Measurements from ENCODE around the gene CD55. TPM values are rescaled to one million over a fixed set of nuclear protein-coding genes. Genes with fewer than 3 reads are reported as not detected.

CD55 gene
- total and polyA plus RNA-seq, 2 experiments from 2014 or later: 52.8 to 54.7 TPM

DNA sequence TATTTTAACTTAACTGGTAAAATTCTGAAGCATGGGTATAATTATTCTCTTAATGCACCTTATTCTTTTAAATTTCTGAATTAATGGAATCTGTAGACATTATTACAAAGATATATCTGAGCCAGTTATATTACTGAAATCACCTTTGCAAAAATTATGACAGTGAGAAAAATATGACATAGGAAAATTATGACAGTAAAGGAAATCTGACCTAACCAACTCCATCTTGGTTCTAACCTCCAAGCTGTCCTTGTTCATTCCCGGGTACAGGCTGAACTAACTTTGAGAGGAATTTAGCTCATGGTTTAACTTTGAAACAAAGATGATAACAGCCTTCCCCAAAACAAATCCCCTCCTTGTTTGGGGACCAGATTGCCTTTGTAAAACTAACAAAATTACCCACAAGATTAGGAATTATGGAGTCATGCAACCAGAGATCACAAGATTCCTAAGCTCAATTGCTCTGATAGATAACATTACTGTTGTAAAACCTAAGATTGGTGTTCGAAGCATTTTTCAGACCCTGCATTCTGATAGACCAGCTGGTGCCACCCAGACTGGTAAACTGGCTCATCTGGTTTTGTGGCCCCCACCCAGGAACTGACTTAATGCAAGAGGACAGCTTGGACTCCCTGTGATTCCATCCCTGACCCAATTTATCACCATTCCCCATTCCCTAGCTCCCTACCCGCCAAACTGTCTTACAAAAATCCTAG is 9.4 kb upstream of the CD55 start:
- Histone ChIP-seq H3K4me2 (ENCODE audit: unreplicated experiment) (no peak overlapping the region), H3F3A (ENCODE audit: insufficient read depth) (peaks cover 5% of the 10 kb centered on the region; the same call in 1 of the 2 replicates), H4K20me1 (ENCODE audit: insufficient read depth) (no peaks in the 10 kb centered on the region), H3K4me1 (ENCODE audit: insufficient read depth) (peaks cover 27% of the 10 kb centered on the region), H3K9me2 (ENCODE audit: insufficient read depth) (no peaks in the 10 kb centered on the region), H3K79me2 (ENCODE audit: insufficient read depth) (no peaks in the 10 kb centered on the region), H3K36me3 (ENCODE audit: low read depth) (no peaks in the 10 kb centered on the region), H3K27ac (no peak overlapping the region), H3K9me3 (ENCODE audit: low read depth) (no peaks in the 10 kb centered on the region), H2AFZ (no peak overlapping the region), H3K4me3 (no peak overlapping the region), H3K9ac (no peak overlapping the region), H3K27me3 (replicated peaks; ENCODE audit: insufficient read depth) (no peaks in the 10 kb centered on the region)
- 65 to 68% methylated on average over 3 of the region's 3 CpGs for WGBS, 2 experiments (ENCODE audit: low coverage in 1 of 2, low lambda C conversion rate in 2 of 2, missing lambda C conversion rate in 2 of 2)
- DNase-seq: no peak
- in situ Hi-C loops (cut with MboI): no loop called here
- TF ChIP-seq EZH2 (IDR thresholded peaks at IDR 0.05; ENCODE audit: insufficient read depth, poor library complexity, severe bottlenecking): no peak
- no peak for TF ChIP-seq EZH2phosphoT487 (IDR thresholded peaks at IDR 0.05; ENCODE audit: insufficient read depth, low read depth)

DNA sequence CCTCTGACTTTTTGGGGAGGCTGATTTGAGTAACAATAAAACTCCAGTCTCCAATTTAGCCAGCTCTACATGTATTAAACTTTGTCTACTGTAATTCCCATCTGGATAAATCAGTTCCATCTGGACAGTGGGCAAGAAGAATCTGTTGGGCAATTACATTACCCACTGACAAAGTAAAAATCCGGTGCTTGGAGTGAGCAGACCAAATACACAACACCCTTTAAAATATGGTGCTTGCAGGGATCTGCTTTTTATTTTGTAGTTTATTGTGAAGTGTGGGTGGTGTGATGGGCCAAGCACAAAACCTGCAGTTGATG is 8.9 kb upstream of the CD55 start:
- Histone ChIP-seq H3K36me3 (ENCODE audit: low read depth) (no peaks in the 10 kb centered on the region), H3K9me3 (ENCODE audit: low read depth) (no peaks in the 10 kb centered on the region), H3K79me2 (ENCODE audit: insufficient read depth) (no peaks in the 10 kb centered on the region), H3K27me3 (replicated peaks; ENCODE audit: insufficient read depth) (no peaks in the 10 kb centered on the region), H3F3A (ENCODE audit: insufficient read depth) (peaks cover 5% of the 10 kb centered on the region; the same call in 1 of the 2 replicates), H3K4me1 (ENCODE audit: insufficient read depth) (peaks cover 27% of the 10 kb centered on the region), H3K9me2 (ENCODE audit: insufficient read depth) (no peaks in the 10 kb centered on the region), H3K27ac (no peak overlapping the region), H3K4me3 (no peak overlapping the region), H4K20me1 (ENCODE audit: insufficient read depth) (no peaks in the 10 kb centered on the region), H3K4me2 (ENCODE audit: unreplicated experiment) (no peak overlapping the region), H2AFZ (no peak overlapping the region), H3K9ac (no peak overlapping the region)
- no peak for TF ChIP-seq EZH2 (IDR thresholded peaks at IDR 0.05; ENCODE audit: insufficient read depth, poor library complexity, severe bottlenecking)
- TF ChIP-seq EZH2phosphoT487 (IDR thresholded peaks at IDR 0.05; ENCODE audit: insufficient read depth, low read depth): no peak
- WGBS, 2 experiments (ENCODE audit: low coverage in 1 of 2, low lambda C conversion rate in 2 of 2, missing lambda C conversion rate in 2 of 2): 3 to 8% methylated on average over 1 of the region's 1 CpG
- in situ Hi-C loops (cut with MboI): no loop called here
- peak; percentile 45 for DNase-seq

DNA sequence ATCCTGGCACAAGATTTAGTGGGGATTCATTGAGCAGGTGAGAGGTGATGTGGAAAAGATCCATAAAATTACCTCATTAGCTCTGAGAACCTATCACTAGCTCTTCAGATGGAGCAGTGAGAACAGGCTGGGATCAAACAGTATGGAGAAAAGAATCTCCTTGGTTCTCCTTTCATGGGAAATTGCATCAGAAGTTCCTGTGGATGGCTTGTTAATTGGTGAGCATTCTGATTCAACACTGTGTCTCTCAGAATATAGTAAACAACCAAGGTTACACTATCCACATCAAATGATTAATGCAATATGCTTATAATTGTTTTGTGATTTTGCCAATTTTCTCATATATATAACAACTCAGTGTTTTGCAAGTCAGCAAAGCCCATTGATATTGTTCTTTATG is 8.3 kb upstream of the CD55 start:
- Histone ChIP-seq H3K9me3 (ENCODE audit: low read depth) (no peaks in the 10 kb centered on the region), H3F3A (ENCODE audit: insufficient read depth) (peaks cover 5% of the 10 kb centered on the region; the same call in 1 of the 2 replicates), H4K20me1 (ENCODE audit: insufficient read depth) (no peaks in the 10 kb centered on the region), H2AFZ (no peak overlapping the region), H3K27ac (no peak overlapping the region), H3K79me2 (ENCODE audit: insufficient read depth) (no peaks in the 10 kb centered on the region), H3K4me1 (ENCODE audit: insufficient read depth) (peaks cover 27% of the 10 kb centered on the region), H3K27me3 (replicated peaks; ENCODE audit: insufficient read depth) (no peaks in the 10 kb centered on the region), H3K9ac (no peak overlapping the region), H3K4me2 (ENCODE audit: unreplicated experiment) (no peak overlapping the region), H3K4me3 (no peak overlapping the region), H3K9me2 (ENCODE audit: insufficient read depth) (no peaks in the 10 kb centered on the region), H3K36me3 (ENCODE audit: low read depth) (no peaks in the 10 kb centered on the region)
- peak; percentile 43 for DNase-seq
- in situ Hi-C loops (cut with MboI): no loop called here
- no peak for TF ChIP-seq EZH2 (IDR thresholded peaks at IDR 0.05; ENCODE audit: insufficient read depth, poor library complexity, severe bottlenecking)
- TF ChIP-seq EZH2phosphoT487 (IDR thresholded peaks at IDR 0.05; ENCODE audit: insufficient read depth, low read depth): no peak

DNA sequence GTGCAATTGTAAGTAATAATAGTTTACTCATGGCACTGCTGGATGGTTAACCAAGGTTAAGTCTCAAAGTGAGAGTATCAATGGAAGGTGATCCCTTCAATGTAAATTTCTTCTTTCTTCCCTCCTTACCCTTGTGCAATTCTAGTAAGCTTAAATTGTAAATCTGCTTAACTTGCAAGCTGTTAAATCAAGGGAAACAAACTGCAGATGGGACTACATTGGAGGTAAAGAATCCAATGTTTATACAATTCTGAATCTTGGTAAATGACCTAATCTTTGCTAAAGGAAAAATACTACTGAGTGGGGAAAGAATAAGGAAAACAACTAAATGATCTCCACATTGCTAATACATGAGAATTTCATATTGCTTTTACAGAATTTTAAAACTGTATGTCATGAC is 6.7 kb upstream of the CD55 start:
- TF ChIP-seq EZH2 (IDR thresholded peaks at IDR 0.05; ENCODE audit: insufficient read depth, poor library complexity, severe bottlenecking): no peak
- TF ChIP-seq EZH2phosphoT487 (IDR thresholded peaks at IDR 0.05; ENCODE audit: insufficient read depth, low read depth): no peak
- no peak overlapping the region for H3K9ac ChIP-seq
- no peaks in the 10 kb centered on the region for H4K20me1 ChIP-seq (ENCODE audit: insufficient read depth)
- no peak overlapping the region for H3K4me2 ChIP-seq (ENCODE audit: unreplicated experiment)
- DNase-seq: no peak
- H3K27me3 ChIP-seq (replicated peaks; ENCODE audit: insufficient read depth): no peaks in the 10 kb centered on the region
- H3K9me2 ChIP-seq (ENCODE audit: insufficient read depth): no peaks in the 10 kb centered on the region
- H3K9me3 ChIP-seq (ENCODE audit: low read depth): no peaks in the 10 kb centered on the region
- no peak overlapping the region for H2AFZ ChIP-seq
- in situ Hi-C loops (cut with MboI): no loop called here
- H3K27ac ChIP-seq: no peak overlapping the region
- H3K4me3 ChIP-seq: no peak overlapping the region
- H3K4me1 ChIP-seq (ENCODE audit: insufficient read depth): peaks cover 18% of the 10 kb centered on the region
- H3K79me2 ChIP-seq (ENCODE audit: insufficient read depth): no peaks in the 10 kb centered on the region
- no peaks in the 10 kb centered on the region; the same call in 1 of the 2 replicates for H3F3A ChIP-seq (ENCODE audit: insufficient read depth)
- H3K36me3 ChIP-seq (ENCODE audit: low read depth): no peaks in the 10 kb centered on the region

DNA sequence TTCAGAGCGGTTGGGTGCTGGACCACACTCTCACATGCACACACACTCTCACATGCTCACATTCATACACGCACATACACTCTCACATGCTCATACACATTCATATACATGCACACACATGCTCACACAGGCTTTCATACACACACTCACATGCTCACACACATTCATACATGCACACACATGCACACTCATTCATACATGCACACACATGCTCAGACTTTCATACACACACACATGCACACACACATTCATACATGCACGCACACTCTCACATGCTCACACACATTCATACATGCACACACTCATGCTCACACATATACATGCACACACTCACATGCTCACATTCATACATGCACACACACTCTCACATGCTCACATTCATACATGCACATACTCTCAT is 6.0 kb upstream of the CD55 start:
- Histone ChIP-seq H3K27ac (no peak overlapping the region), H2AFZ (no peak overlapping the region), H3K9me2 (ENCODE audit: insufficient read depth) (no peaks in the 10 kb centered on the region), H3K4me3 (no peak overlapping the region), H3K36me3 (ENCODE audit: low read depth) (no peaks in the 10 kb centered on the region), H3K4me1 (ENCODE audit: insufficient read depth) (peaks cover 13% of the 10 kb centered on the region), H3K9me3 (ENCODE audit: low read depth) (no peaks in the 10 kb centered on the region), H4K20me1 (ENCODE audit: insufficient read depth) (no peaks in the 10 kb centered on the region), H3K79me2 (ENCODE audit: insufficient read depth) (no peaks in the 10 kb centered on the region), H3K4me2 (ENCODE audit: unreplicated experiment) (no peak overlapping the region), H3K9ac (no peak overlapping the region), H3F3A (ENCODE audit: insufficient read depth) (no peaks in the 10 kb centered on the region; the same call in 1 of the 2 replicates), H3K27me3 (replicated peaks; ENCODE audit: insufficient read depth) (no peaks in the 10 kb centered on the region)
- in situ Hi-C loops (cut with MboI): no loop called here
- 83 to 90% methylated on average over 3 of the region's 3 CpGs for WGBS, 2 experiments (ENCODE audit: low coverage in 1 of 2, low lambda C conversion rate in 2 of 2, missing lambda C conversion rate in 2 of 2)
- no peak for TF ChIP-seq EZH2 (IDR thresholded peaks at IDR 0.05; ENCODE audit: insufficient read depth, poor library complexity, severe bottlenecking)
- no peak for TF ChIP-seq EZH2phosphoT487 (IDR thresholded peaks at IDR 0.05; ENCODE audit: insufficient read depth, low read depth)
- DNase-seq: no peak

All from GM23248 (cell line).